Measurements from ENCODE around the gene BNIP3. TPM values are rescaled to one million over a fixed set of nuclear protein-coding genes. Genes with fewer than 3 reads are reported as not detected.

Gene BNIP3
- total RNA-seq: 100 and 262 TPM in 2 replicates

GRCh38 chr10:131981429-131982184, at the start of gene BNIP3:
Gene BNIP3 (minus strand): TSS chr10:131981923. CDS start chr10:131981806, 117 bp downstream.

Other genes with a start within 250 kb of the BNIP3 start
- 37.1 and 43.1 TPM in 2 replicates for gene PPP2R2D, start 80.9 kb downstream of the BNIP3 start, total RNA-seq
- gene JAKMIP3, start 84.0 kb upstream of the BNIP3 start, total RNA-seq: not detected in 2 replicates
- gene DPYSL4, start 205.0 kb upstream of the BNIP3 start, total RNA-seq: 0.21 and 1.2 TPM in 2 replicates